ENCODE data around the gene SMG6. TPM values are rescaled to one million over a fixed set of nuclear protein-coding genes. Genes with fewer than 3 reads are reported as not detected.

The SMG6 gene
- total and polyA plus RNA-seq, 2 of the 8 experiments (the other 6 are each of a cell fraction or from before 2014, with no cell fraction given) = 18.5 to 25.2 TPM

GRCh38 chr17:2337544-2338314 is 34.1 kb upstream of the SMG6 start:
- H2BK120ac ChIP-seq (replicated peaks; ENCODE audit: low read depth, low read length) = no peak overlapping the region
- H3K4ac ChIP-seq (replicated peaks; ENCODE audit: insufficient read length, low read depth, low read length) = no peak overlapping the region
- H4K91ac ChIP-seq (replicated peaks; ENCODE audit: insufficient read length, low read length) = no peak overlapping the region
- H3K27me3 ChIP-seq (replicated peaks in 1 of 4; ENCODE audit: control insufficient read depth in 3 of 4, extremely low read depth in 1 of 4, insufficient read depth in 3 of 4, low read length in 3 of 4) = no peaks in the 10 kb centered on the region
- FAIRE-seq (no peak), DNase-seq (ENCODE audit: low read depth in 1 of 2, low spot score in 2 of 2) (peak in 1 of 2 experiments; percentile 80)
- H2BK20ac ChIP-seq (ENCODE audit: low read length) = no peak overlapping the region
- H4K20me1 ChIP-seq (replicated peaks in 1 of 2; ENCODE audit: control insufficient read depth in 1 of 2, insufficient read depth in 2 of 2, low read length in 2 of 2) = no peaks in the 10 kb centered on the region
- no peak overlapping the region for H2BK15ac ChIP-seq (ENCODE audit: low read length)
- H2BK5ac ChIP-seq (ENCODE audit: low read depth, low read length) = peak overlapping the region; percentile 66; the same call in 1 of the 2 replicates
- H2BK12ac ChIP-seq (ENCODE audit: low read depth, low read length) = 0 out of 2 replicates have a peak overlapping the region, but pooled peaks have one; percentile 60
- peaks cover 20% of the 10 kb centered on the region for H3K23me2 ChIP-seq (ENCODE audit: low read depth, low read length)
- POLR2A ChIA-PET (ENCODE audit: partially characterized antibody) = interaction anchor here (0.8 to 11.4 kb wide), 12 partner anchors 8 to 63 kb away, joined by 3 to 230 read pairs (median 4); partner anchors contain the start of genes MNT, SMG6 and SRR
- WGBS, 2 experiments (ENCODE audit: extremely low coverage in 1 of 2, insufficient coverage in 1 of 2, insufficient read length in 1 of 2, insufficient replicate concordance in 2 of 2, low coverage in 1 of 2, low lambda C conversion rate in 2 of 2, missing lambda C conversion rate in 1 of 2) = 1% methylated on average over 45 of the region's 92 CpGs; no CpG with 5 or more reads in 1 of the 2 experiments
- H2AK5ac ChIP-seq (ENCODE audit: low read depth, low read length) = no peak overlapping the region
- H3K36me3 ChIP-seq (ENCODE audit: control insufficient read depth in 2 of 4, insufficient read depth in 4 of 4, low read length in 3 of 4) = peaks cover 23 to 32% (median 26%) of the 10 kb centered on the region in 4 experiments
- no peak overlapping the region for H3K56ac ChIP-seq (replicated peaks; ENCODE audit: insufficient read length, low read depth, low read length)
- peaks cover 3 to 30% (median 13%) of the 10 kb centered on the region in 4 experiments; a peak in 6 of 7 replicates for H3K4me1 ChIP-seq (replicated peaks in 1 of 4; ENCODE audit: control insufficient read depth in 3 of 4, insufficient read depth in 4 of 4, low read length in 3 of 4)
- no peak overlapping the region for H3K23ac ChIP-seq (ENCODE audit: insufficient read length)
- H3K79me1 ChIP-seq (ENCODE audit: low read depth, low read length) = peaks cover 5% of the 10 kb centered on the region
- peak overlapping the region; percentile 85 to 99 for H3K4me2 ChIP-seq (ENCODE audit: insufficient read depth in 1 of 2, low read depth in 2 of 2, low read length in 2 of 2)
- H2AFZ ChIP-seq (ENCODE audit: low read length) = no peak overlapping the region
- H3K9ac ChIP-seq (replicated peaks in 1 of 4; ENCODE audit: extremely low read depth in 1 of 4, low read depth in 3 of 4, low read length in 3 of 4) = peak overlapping the region; percentile 9 to 74 (median 28); a peak in 6 of 7 replicates
- peak overlapping the region; percentile 9; the same call in 1 of the 2 replicates for H4K8ac ChIP-seq (ENCODE audit: extremely low read depth, insufficient read depth, low read length)
- peak overlapping the region; percentile 15 for H4K5ac ChIP-seq (ENCODE audit: insufficient read length, low read depth, low read length)
- H3K14ac ChIP-seq (ENCODE audit: insufficient read length) = no peak overlapping the region
- peaks cover 0 to 41% of the 10 kb centered on the region in 2 experiments; a peak in 2 of 4 replicates for H3K79me2 ChIP-seq (ENCODE audit: control insufficient read depth in 1 of 2, insufficient read depth in 2 of 2, low read length in 2 of 2)
- H3K27ac ChIP-seq (ENCODE audit: low read depth, low read length) = no peak overlapping the region
- peak overlapping the region; percentile 94; the same call in 1 of the 2 replicates for H3K18ac ChIP-seq (ENCODE audit: extremely low read depth, low read length)
- no peaks in the 10 kb centered on the region for H3K9me3 ChIP-seq (ENCODE audit: insufficient read depth in 2 of 2, low read depth in 1 of 2, low read length in 1 of 2)
- CTCF ChIA-PET (ENCODE audit: partially characterized antibody) = interaction anchor here (1.3 to 8.2 kb wide), 7 partner anchors 10 to 285 kb away, joined by 3 to 69 read pairs (median 14); no protein-coding TSS in a partner anchor
- peak overlapping the region; percentile 65 to 96 (median 82) for H3K4me3 ChIP-seq (ENCODE audit: extremely low read depth in 1 of 4, insufficient read depth in 2 of 4, low read depth in 3 of 4, low read length in 4 of 4)
- TF ChIP-seq PHF8 (conservative IDR thresholded peaks at IDR 0.05; ENCODE audit: low read depth, low read length) (peak; percentile 26), HDAC2 (IDR thresholded peaks at IDR 0.05; ENCODE audit: borderline replicate concordance in 1 of 2, low read depth in 2 of 2, low read length in 2 of 2) (peak in 1 of 2 experiments; percentile 37; a peak in 1 of 4 replicates), KDM4A (IDR thresholded peaks at IDR 0.05; ENCODE audit: low read depth, low read length, severe bottlenecking) (peak; percentile 73), MAX (IDR thresholded peaks at IDR 0.05) (peak; percentile 37; the same call in 1 of the 2 replicates), CBX8 (IDR thresholded peaks at IDR 0.05; ENCODE audit: borderline replicate concordance, low read depth, low read length) (no peak), HDAC6 (IDR thresholded peaks at IDR 0.05; ENCODE audit: low read depth, low read length) (peak; percentile 52), SP4 (IDR thresholded peaks at IDR 0.05; ENCODE audit: low read length) (no peak), SIN3A (conservative IDR thresholded peaks at IDR 0.05 in 1 of 2, IDR thresholded peaks at IDR 0.05 in 1 of 2; ENCODE audit: low read depth in 1 of 2, low read length in 2 of 2) (peak in 1 of 2 experiments; percentile 67; a peak in 1 of 4 replicates), ASH2L (IDR thresholded peaks at IDR 0.05; ENCODE audit: low read length) (peak; percentile 33), TAF1 (IDR thresholded peaks at IDR 0.05; ENCODE audit: low read depth, low read length) (0 out of 2 replicates have a peak, but pooled peaks have one; percentile 7)
